HG02678 (cell line): ENCODE results near the gene SHISAL1.
"Not testable (repeated sequence)": the region's sequence is repeated elsewhere in the genome, so short reads cannot be mapped to it uniquely, and the experiment has no call there.

Experiments used
- ATAC-seq: cut with Tn5 transposase; IDR thresholded peaks from one replicate; pipeline ENCODE4 v1.9.1; 2021; ENCODE audit warnings: mild to moderate bottlenecking, moderate library complexity; ENCODE audit not compliant: unreplicated experiment

The SHISAL1 gene

DNA sequence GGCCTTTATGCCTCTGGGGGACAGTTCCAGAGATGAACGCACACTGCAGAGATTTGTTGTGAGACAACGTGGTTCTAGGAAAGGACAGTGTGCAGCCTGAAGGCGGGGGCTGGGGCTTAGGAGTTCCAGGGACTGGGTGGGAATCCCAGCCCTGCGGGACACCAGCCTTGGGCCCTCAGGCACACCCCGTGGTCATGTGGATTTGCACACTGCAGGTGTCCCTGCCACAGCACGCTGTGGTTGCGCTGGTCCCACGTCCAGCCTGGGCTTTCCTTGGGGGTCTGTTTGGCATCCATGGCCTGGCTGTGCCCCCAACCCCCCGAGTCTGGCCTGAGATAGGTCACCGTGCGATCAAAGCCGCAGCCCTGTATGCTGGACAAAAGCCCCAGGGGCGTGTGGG is 7.3 kb downstream of the SHISAL1 start:
- no peak for ATAC-seq

DNA sequence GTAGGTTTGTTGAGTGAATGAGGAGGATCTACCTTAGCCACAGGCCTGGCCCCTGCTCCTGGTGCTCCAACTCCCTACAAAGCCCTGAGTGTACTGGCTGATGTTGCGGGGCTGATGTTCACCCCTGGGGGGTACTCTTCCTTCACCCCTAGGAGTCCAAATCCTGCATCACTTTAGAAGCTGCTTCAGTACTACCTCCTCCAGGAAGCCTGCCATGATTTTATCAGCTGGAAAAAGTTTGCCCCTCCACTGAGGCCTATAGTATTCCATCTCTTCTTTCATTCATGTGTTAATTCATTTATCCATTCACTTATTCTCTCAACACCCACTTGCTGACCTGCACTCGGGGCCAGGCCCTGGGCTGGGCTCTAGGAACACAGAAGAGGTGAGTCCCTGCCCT is 7.8 kb downstream of the SHISAL1 start:
- ATAC-seq = no peak

DNA sequence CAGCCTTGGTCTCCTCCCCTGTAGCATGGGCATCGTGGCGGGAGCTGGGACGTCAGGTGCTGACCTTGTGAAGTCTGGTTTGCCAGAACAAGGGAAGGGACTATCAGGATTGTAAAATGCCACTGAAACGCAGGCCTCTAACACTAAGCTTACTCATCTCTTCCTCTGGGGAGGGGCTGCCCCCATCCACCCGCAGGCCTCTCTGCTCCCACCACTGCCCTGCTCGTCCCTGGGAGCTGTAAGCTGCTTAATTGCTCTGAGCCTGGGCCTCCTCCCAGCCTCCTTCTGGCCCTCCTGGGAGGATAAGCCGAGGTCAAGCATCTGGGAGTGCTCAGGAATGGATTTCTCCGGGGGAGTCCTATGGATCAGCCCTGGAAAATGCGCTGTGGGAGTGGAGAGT is 8.4 kb downstream of the SHISAL1 start:
- no peak for ATAC-seq

- not testable (repeated sequence) for ATAC-seq
Measured at GRCh38 chr22:44302363-44302762, 10.4 kb downstream of the SHISAL1 start.

- ATAC-seq = no peak
Measured at GRCh38 chr22:44301039-44301438, 11.7 kb downstream of the SHISAL1 start.

DNA sequence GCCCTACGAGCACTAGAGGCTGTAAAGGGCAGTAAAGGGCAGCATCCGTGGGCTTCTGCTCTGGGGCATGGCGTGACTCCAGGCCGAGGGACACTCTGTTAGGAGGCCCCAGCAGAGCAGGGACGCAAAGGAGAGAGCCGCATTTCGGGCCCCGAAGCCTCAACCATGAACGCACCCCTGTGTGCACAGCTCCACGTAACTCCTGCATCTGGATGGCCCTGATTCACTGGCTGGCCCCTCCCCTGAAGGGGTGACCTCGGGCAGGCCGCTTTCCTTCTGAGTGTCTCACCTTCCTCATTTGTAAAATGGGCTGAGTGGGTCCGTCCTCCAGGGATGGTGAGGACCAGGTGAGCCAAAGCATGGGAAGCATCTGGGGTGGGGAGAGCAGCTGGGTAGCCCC is 13.6 kb downstream of the SHISAL1 start:
- ATAC-seq = no peak

DNA sequence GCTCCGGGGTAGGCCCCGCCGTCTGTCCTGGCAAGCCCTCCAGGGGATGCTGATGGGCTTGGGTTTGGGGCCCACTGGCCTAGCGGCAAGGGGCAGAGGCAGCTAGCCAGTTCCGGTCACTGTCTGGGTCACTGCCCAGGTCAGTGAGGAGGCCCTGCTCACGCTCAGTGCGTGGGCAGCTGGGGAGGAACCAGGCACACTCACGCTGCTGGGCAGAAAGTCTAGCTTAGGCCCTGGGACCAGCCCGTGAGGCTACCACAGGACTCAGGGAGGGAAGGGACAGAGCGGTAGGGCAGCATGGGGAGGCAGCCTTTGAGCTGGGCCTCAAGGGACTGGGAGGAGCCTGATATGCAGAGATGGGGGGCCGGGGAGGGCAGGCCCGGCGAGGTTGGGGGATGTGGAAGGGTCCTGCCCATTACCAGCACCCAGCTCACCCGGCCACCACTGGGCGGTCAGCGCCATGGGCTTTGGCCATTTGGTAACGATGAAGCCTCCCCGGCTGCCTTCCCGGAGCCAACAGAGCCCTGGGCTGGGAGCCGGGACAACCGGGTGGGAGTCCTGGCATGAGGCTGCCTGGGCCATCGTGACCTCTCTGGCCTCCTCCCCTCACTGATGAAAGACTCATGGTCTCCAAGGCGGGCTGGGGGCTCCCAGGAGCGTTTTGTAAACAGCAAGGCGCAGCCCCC is 14.2 kb downstream of the SHISAL1 start:
- ATAC-seq = no peak

DNA sequence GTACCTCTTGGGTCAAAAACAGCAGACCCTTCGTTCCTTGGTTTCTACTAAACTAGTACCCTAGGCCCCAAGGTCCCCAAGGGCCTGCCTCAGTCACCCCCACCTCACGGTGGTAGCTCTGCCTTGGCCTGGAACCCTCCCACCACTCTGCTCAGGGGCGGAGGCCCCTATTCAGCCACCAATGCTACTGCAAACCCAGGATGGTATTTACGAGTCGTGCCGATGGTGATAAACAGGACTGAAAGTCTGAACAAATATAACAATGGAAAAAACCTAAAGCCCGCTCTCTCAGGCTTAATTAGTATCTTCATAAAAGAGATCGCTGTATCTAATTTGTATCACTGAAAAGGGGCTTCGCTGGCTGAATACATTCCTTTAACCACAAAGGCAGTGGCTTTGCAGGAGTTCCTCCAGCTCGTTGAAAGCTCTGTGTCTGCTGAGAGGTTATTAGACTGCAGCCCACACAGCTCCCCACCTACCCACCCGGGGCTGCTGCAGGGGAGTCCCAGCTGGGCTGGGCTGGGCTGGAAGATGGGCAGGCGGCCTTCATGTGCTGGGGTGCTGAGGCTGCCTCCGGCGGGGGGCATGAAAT is 15.2 kb downstream of the SHISAL1 start:
- no peak for ATAC-seq

GRCh38 chr22:44295406-44295805 is 17.3 kb downstream of the SHISAL1 start:
- no peak for ATAC-seq

- no peak for ATAC-seq
Measured at GRCh38 chr22:44293876-44294275, 18.9 kb downstream of the SHISAL1 start.

DNA sequence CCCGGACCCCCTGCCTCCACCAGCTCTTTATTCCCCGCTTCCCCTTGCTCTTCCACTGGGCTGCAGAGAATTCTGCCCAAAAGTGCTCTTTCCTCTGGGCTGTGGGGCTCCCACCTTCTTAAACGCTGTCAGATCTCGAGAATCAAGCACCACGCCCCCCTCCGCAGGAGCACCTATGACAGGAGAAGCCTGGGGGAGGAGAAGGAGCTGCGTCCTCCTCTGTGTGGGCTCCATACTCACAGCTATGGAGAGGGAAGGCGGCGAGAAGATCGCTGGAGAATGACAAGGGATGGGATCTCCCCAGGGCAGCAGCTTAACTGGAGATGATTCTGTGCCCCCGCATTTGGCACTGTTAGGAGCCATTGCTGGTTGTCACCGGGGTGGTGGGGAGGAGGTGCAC is 19.7 kb downstream of the SHISAL1 start:
- ATAC-seq = no peak

GRCh38 chr22:44292521-44292920 is 20.2 kb downstream of the SHISAL1 start:
- no peak for ATAC-seq

DNA sequence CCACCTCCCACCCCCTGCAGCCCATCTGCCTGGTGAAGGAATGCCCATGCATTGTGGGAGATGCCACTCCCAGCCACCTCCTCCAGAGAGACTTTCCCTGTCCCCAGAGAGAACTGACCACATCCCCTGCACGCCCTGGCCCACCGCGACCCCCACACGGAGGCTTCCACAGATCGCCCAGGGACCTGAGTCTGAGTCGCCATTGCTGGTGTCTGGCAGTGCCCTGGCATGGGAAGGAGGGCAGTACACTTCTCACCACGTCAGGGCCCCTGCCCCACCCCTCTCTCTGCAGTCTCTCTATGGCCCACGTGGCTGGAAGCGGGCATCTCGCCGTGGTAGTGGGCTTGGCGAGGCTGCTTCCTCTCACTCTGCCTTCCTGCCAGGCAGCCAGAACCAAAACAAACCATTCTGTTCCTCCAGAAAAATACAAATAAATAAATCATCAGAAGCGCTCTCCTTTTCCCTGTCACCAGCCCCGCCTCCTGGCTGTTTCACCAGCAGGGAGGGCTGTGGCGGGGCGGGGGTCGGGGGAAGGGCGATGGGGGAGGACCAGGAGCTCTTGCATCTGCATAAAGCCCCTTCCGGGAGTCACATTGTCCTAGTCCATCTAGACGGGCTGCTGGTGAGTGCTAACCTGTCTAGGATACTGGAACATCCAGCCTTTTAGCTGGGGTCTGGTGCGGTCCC is 20.9 kb downstream of the SHISAL1 start:
- no peak for ATAC-seq

- no peak for ATAC-seq
Measured at GRCh38 chr22:44291265-44291664, 21.5 kb downstream of the SHISAL1 start.

GRCh38 chr22:44289414-44290171 is 23.2 kb downstream of the SHISAL1 start:
- ATAC-seq = no peak

DNA sequence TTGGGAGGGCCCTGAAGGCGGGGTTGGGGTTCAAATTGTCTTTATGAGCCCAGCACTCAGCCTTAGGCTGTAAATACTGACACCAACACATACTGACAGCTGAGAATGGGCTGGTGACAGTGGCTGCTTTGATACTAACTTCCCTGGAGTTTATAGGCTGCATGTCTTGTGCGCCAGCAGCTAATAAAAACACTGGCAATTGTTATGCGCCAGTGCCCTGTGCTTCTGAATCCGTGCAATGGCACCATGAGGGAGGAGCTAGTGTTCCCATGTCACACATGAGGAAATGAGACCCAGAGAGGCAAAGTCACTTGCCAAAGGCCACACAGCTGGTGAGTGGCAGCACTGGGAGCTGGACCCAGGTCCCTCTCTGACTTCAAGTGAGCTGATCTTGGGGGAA is 23.8 kb downstream of the SHISAL1 start:
- ATAC-seq = no peak

- no peak for ATAC-seq
Measured at GRCh38 chr22:44287741-44288140, 25.0 kb downstream of the SHISAL1 start.

DNA sequence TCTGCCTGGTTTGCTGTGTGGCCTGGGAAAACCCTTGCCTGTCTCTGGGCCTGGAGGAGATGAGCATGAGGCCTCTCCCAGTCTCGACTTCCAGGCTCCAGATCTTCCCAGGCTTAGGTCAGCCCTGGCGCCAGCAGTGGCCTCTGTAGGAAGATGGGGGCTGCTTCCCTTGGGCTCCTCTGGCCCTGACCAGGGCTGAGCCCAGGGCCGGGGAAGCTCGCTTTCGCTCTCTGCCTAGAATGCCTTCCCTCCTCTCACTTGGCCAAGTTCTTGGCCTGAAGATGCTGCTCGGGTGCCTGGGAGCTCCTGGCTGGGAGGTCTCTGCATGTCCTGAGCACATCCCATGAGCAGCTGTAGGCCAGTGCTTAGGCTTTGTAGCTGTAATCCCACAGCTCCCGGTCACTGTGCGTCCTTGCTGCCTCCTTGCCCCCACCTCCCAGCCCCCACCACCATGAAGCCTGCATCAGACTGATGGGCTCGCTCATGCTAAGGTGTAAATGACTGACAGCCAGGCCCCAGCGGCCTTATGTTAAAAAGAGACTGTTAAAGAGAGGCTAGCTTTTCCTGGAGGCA is 25.5 kb downstream of the SHISAL1 start:
- ATAC-seq = no peak

GRCh38 chr22:44286646-44287045 is 26.1 kb downstream of the SHISAL1 start:
- no peak for ATAC-seq

DNA sequence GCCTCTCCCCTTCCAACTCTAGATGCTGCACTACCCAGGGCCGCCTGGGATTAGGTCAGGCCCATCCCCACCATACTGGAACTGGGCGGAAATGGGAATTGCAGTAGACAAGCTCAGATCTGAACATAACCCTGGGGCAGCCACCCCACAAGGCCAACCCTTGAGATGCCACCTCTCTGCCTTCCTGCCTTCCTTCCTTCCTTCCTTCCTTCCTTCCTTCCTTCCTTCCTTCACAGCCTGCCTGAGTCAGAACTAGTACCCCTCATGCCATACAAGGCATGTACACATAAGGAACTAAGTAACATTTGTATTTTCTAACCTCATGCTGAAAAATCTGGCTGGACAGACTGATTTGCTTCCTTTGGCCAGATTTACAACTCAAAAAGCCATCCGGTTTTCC is 28.0 kb downstream of the SHISAL1 start:
- no peak for ATAC-seq
